Omental fat pad (tissue), 4 donors: ENCODE results near the gene PDLIM5. TPM values are rescaled to one million over a fixed set of nuclear protein-coding genes. Genes with fewer than 3 reads are reported as not detected.

Experiments
- ATAC-seq: fragments of 150-250 bp; one replicate; pipeline ENCODE4 v1.9.1; 2016; ENCODE audit warnings: mild to moderate bottlenecking, moderate library complexity; ENCODE audit not compliant: low FRiP score
- DNase-seq: peaks from one replicate; pipeline ENCODE4 v3.0.0-alpha.2; 2019; ENCODE audit warnings: low spot score
- total RNA-seq, 4 donors: library from RNA; depleted of rRNA; stranded (reverse); fragments of >200 nt; gene quantifications; one replicate each; pipeline ENCODE4 v1.1.0, GENCODE V29; 2016
- TF ChIP-seq, protein P1 (sequence below), 3 donors: fragments of 450-650 bp; IDR thresholded peaks; one replicate each; pipeline ENCODE4 v1.5.1; 2016 to 2017; ENCODE audit warnings: antibody characterized with exemption in 3 of 3, mild to moderate bottlenecking in 3 of 3, moderate library complexity in 2 of 3

The PDLIM5 gene
- total RNA-seq, 4 donors from 2014 or later, result 119 to 168 (median 146) TPM

DNA sequence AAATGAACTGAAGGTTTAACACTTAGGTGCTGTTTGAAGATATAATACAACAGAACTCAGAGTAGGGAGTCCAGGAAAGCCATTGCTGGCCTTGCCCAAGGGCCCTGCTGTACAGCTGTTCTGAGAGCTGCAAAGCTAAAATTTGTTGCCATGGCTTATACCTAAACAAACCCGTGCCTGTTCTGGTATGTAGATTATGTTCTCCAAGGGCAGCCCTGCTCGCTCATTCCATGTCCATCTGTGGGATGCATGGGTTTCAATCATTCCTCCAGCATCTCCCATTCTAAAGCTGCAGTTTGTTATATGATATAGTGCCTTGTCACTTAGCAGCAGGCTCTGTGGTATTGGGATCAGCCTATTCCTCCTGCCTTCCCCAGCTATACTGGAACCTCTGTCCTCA is 225.2 kb downstream of the PDLIM5 start:
- no peak for ATAC-seq
- no peak for DNase-seq
- TF ChIP-seq, protein P1, sequence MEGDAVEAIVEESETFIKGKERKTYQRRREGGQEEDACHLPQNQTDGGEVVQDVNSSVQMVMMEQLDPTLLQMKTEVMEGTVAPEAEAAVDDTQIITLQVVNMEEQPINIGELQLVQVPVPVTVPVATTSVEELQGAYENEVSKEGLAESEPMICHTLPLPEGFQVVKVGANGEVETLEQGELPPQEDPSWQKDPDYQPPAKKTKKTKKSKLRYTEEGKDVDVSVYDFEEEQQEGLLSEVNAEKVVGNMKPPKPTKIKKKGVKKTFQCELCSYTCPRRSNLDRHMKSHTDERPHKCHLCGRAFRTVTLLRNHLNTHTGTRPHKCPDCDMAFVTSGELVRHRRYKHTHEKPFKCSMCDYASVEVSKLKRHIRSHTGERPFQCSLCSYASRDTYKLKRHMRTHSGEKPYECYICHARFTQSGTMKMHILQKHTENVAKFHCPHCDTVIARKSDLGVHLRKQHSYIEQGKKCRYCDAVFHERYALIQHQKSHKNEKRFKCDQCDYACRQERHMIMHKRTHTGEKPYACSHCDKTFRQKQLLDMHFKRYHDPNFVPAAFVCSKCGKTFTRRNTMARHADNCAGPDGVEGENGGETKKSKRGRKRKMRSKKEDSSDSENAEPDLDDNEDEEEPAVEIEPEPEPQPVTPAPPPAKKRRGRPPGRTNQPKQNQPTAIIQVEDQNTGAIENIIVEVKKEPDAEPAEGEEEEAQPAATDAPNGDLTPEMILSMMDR (IDR thresholded peaks at IDR 0.05), result no peak

DNA sequence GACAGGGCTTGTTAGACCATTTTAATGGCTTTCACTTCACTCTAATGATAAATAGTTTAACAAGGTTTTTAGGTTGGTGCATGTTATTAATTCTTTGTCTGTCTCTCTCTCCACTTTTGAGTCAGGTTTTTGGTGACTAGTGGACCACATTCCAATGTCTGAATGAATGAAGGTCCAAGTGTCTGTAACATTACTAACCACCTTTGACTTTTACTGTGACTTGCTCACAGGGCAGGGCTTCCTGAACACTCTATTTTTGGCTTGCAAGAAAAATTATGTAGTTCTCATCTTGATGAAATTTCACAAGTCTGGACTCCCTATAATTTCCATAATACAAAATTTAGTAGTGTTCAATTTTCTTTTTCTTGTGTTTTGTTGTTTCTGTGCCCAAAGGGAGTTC is 227.2 kb downstream of the PDLIM5 start:
- peak; percentile 5 for ATAC-seq
- DNase-seq, result no peak
- TF ChIP-seq, protein P1 (IDR thresholded peaks at IDR 0.05), result no peak

DNA sequence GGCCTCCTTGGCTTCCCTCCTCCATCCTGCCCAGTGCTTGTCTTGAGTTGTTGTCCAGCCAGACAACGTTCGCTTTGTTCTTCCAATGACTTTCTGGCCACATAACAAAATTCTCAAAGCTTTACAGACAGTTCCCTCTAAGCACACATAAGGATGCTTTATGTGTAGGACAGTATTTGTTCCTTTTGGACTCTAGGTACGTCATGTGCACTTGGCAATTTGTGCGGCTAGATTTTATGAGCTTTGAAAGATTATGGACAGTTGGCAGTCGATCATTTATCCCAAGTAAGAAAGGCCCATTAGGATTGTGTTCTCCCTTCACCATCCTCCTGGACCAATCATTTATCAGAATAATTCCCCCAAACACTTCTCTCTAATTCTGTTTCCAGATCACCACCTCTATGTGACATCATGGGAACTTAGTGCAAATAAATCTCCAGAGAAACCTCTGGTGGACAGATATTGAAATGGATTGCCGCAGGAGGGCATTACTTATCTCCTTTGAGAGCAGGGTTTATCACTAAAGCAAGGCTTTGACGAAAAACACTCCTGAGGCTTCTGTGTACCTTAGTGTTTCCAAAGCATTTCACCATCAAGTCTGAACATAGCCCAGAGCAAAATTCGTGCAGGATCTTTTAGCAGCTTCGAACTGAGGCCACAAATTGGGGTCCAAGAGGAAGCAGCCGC is 228.6 kb downstream of the PDLIM5 start:
- ATAC-seq (no peak), DNase-seq (no peak)
- TF ChIP-seq, protein P1 (IDR thresholded peaks at IDR 0.05), result no peak

DNA sequence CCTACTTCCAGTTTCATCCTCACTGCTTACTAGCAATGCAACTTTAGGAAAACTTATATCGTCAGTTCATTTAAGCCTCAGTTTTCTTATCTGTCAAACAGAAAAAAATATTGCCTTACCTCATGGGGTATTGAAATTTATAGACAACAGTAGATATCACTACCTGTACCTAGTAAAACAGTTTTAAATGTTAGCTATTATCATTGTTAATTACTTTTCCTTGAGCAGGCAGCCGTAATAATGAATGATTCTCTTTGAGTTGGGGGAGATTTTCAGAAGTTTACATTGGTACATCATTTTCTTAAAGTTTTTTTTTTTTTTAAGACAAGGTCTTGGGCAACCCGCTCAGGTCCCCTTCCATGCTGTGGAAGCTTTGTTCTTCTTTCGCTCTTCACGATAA is 234.3 kb downstream of the PDLIM5 start:
- ATAC-seq, result no peak
- TF ChIP-seq, protein P1 (IDR thresholded peaks at IDR 0.05), result no peak
- no peak for DNase-seq

DNA sequence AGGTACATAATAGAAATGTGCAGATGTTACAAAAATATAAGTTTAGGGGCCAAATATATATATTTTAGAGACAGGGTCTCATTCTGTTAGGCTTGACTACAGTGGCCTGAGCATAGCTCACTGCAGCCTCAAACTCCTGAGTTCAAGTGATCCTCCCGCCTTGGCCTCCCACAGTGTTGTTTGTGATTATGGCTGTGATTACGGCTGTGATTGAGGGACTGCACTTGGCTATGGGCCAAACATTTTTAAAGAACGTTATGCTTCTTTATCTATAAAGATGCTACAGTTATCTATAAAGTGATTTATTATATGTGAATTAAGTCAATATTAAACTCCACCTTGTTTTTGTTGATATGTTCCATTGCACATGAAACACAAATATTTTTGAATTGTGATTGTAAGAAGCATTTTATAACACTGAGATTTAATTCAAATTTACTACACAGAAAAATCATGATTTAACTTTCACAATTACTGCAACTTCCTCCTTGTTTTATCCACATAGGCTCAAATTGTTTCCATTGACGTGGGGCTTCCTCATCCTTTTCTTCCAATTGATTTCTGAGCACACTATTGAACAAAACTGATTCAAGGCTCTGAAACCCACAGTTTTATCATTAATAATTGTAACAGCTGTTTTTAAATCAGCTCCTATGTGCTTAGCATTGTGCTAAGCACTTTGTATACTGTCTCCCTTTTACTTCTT is 237.6 kb downstream of the PDLIM5 start:
- DNase-seq (no peak), ATAC-seq (no peak)

DNA sequence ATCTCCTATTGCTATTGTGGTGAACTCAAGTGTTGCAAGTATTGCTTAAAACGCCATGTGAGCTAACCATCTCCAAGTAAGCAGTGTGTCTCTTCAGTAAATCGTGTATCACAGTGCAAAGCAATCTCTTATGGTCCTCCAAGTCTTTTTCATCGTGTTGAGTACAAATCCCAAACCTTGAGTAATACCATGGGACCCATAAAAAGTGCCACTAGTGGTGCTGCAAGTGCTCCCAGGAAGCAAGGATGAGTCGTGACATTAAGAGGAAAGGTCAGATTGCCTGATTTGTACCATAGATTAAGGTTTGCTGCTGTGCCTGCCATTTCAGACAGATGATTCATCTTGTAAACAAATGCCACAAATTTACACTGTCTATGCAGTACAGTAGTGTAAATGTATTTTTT is 239.1 kb downstream of the PDLIM5 start:
- DNase-seq (no peak), ATAC-seq (no peak)
- TF ChIP-seq, protein P1 (IDR thresholded peaks at IDR 0.05), result no peak

More for the DNA sequence above, 237.6 kb downstream of the PDLIM5 start:
- TF ChIP-seq, protein P1 (IDR thresholded peaks at IDR 0.05), result no peak

DNA sequence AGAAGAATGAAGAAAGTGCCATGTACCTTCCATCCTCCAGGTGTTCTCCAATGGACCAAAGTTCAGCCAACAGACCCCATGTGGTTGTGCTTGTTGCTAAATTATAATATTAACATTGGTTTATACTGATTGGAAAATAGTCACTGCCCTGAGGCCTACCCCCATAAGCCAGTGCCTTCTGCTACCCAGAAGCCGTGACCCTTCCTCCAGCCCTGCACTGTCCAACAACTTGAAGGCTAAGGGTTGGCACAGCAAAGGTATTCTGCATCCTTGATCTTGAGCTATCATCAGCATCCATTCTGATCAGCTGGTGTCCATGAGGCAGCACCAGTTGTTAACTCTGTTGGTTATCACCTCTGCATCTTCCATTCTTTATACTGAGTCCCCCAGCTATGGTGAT is 239.8 kb downstream of the PDLIM5 start:
- ATAC-seq, result no peak
- no peak for DNase-seq
- TF ChIP-seq, protein P1 (IDR thresholded peaks at IDR 0.05), result no peak
